Stomach (tissue), 9 donors: ENCODE results near the gene ATP5PD. TPM values are rescaled to one million over a fixed set of nuclear protein-coding genes. Genes with fewer than 3 reads are reported as not detected.

Experiments used
- DNase-seq, 2 donors: peaks; one replicate each; pipeline versions ENCODE4 v3.0.0 to v3.0.0-alpha.2; 2013 to 2019
- H3K27ac ChIP-seq, 5 donors: fragments of 200-600 bp in 4 of 5; sonication (generic) in 4 of 5; one replicate each; pipeline ENCODE4 v1.5.1; 2013 to 2019; ENCODE audit warnings: mild to moderate bottlenecking in 1 of 5, moderate library complexity in 1 of 5
- H3K27me3 ChIP-seq, 3 donors: fragments of 200-600 bp; sonication (generic); one replicate each; pipeline ENCODE4 v1.5.1; 2017 to 2019; ENCODE audit warnings: mixed run types in 1 of 3
- H3K36me3 ChIP-seq, 4 donors: fragments of 200-600 bp; sonication (generic); 1 replicate in 3 of 4; 2 replicates in 1 of 4; pipeline ENCODE4 v1.5.1; 2016 to 2019
- H3K4me1 ChIP-seq, 4 donors: fragments of 200-600 bp; sonication (generic); one replicate each; pipeline ENCODE4 v1.5.1; 2016 to 2019
- H3K4me3 ChIP-seq, 4 donors: fragments of 200-600 bp; sonication (generic) in 3 of 4; one replicate each; pipeline ENCODE4 v1.5.1; 2016 to 2019; ENCODE audit warnings: mild to moderate bottlenecking in 1 of 4
- H3K9me3 ChIP-seq, 4 donors: fragments of 200-600 bp; sonication (generic); one replicate each; pipeline ENCODE4 v1.5.1; 2016 to 2019
- CTCF ChIP-seq, 7 experiments: fragments of 450-650 bp in 4 of 7; fragments of 200-600 bp in 3 of 7; sonication (generic) in 3 of 7; IDR thresholded peaks; one replicate each; pipeline ENCODE4 v1.5.1; 2016 to 2019; ENCODE audit warnings: antibody characterized with exemption in 7 of 7, control low read depth in 2 of 7, mild to moderate bottlenecking in 1 of 7
- EP300 ChIP-seq: sonication (generic); formaldehyde crosslinking; IDR thresholded peaks from one replicate; pipeline ENCODE4 v1.6.1; 2017; ENCODE audit warnings: antibody characterized with exemption
- POLR2A ChIP-seq, 4 donors: fragments of 450-650 bp; IDR thresholded peaks; one replicate each; pipeline ENCODE4 v1.6.1; 2016; ENCODE audit warnings: antibody characterized with exemption in 4 of 4, control low read depth in 2 of 4, mild to moderate bottlenecking in 1 of 4, moderate library complexity in 1 of 4
- POLR2AphosphoS5 ChIP-seq, 3 donors: sonication (generic); formaldehyde crosslinking; IDR thresholded peaks; one replicate each; pipeline ENCODE4 v1.6.1; 2016; ENCODE audit warnings: antibody characterized with exemption in 3 of 3
- WGBS, 5 donors: extraction: QIAGEN DNeasy Blood & Tissue Kit in 3 of 5; methylation state at CpG; one replicate each; pipeline versions ENCODE4 v1.1.5 to v1.1.7; 2013 to 2018; 5-methylcytosine and 5-hydroxymethylcytosine counted together
- intact Hi-C: fragments of 100-400 bp; cut with DNase I; formaldehyde crosslinking; loops from one replicate; pipeline ENCODE4 v1.15.1; 2023; ENCODE audit warnings: low total_unique reads
- polyA plus RNA-seq, 3 donors: library from polyadenylated mRNA; stranded (reverse); fragments of 200-250 nt; gene quantifications; one replicate each; pipeline ENCODE4 v1.2.3, GENCODE V29; 2013
- total RNA-seq, 5 donors: library from RNA; depleted of rRNA; stranded (reverse); fragments of >200 nt; gene quantifications; one replicate each; pipeline versions ENCODE4 v1.1.0 to v1.2.3, GENCODE V29; 2014 to 2016
- donor health status: healthy with polysubstance abuse.
- donor health status: Bipolar disorder and iron deficiency.
- donor health status: healthy.

The ATP5PD gene
- total and polyA plus RNA-seq, 8 donors, result 77.0 to 681 (median 286) TPM

- no peak overlapping the region for H3K4me3 ChIP-seq
- intact Hi-C loops, result no loop called here
- peaks cover 38 to 89% (median 75%) of the 10 kb centered on the region in 4 donors for H3K4me1 ChIP-seq
- TF ChIP-seq CTCF (IDR thresholded peaks at IDR 0.05), result no peak
- no peak for TF ChIP-seq EP300
- no peak for TF ChIP-seq POLR2AphosphoS5 (IDR thresholded peaks at IDR 0.05)
- TF ChIP-seq POLR2A (IDR thresholded peaks at IDR 0.05), result no peak
- DNase-seq, result peak; percentile 33 to 59
- H3K27ac ChIP-seq, result peak overlapping the region; percentile 60 to 92 (median 86)
- no peaks in the 10 kb centered on the region for H3K27me3 ChIP-seq
- H3K36me3 ChIP-seq, result peaks cover 7 to 12% (median 10%) of the 10 kb centered on the region in 4 donors
- H3K9me3 ChIP-seq, result no peaks in the 10 kb centered on the region
- WGBS, 5 donors, result 63 to 77% (median 64%) methylated on average over 15 to 18 of the region's 18 CpGs
Observed at GRCh38 chr17:75093548-75094158, 46.9 kb upstream of the ATP5PD start.

- DNase-seq, result peak; percentile 61 to 91
- H3K27me3 ChIP-seq, result no peaks in the 10 kb centered on the region
- no peaks in the 10 kb centered on the region for H3K9me3 ChIP-seq
- no peaks in the 10 kb centered on the region for H3K36me3 ChIP-seq
- peaks cover 50 to 100% (median 90%) of the 10 kb centered on the region in 4 donors for H3K4me1 ChIP-seq
- intact Hi-C loops, result no loop called here
- TF ChIP-seq CTCF (IDR thresholded peaks at IDR 0.05) (no peak), POLR2A (IDR thresholded peaks at IDR 0.05) (no peak), POLR2AphosphoS5 (IDR thresholded peaks at IDR 0.05) (peak in 1 of 3 donors; percentile 24), EP300 (no peak)
- peak overlapping the region; percentile 69 to 92 (median 86) for H3K27ac ChIP-seq
- WGBS, 5 donors, result 32 to 66% (median 44%) methylated on average over 9 to 10 of the region's 10 CpGs
- H3K4me3 ChIP-seq, result no peak overlapping the region
Observed at GRCh38 chr17:75091855-75092327, 45.1 kb upstream of the ATP5PD start.

GRCh38 chr17:75090871-75091854 lies 44.4 kb upstream of the ATP5PD start:
- Histone ChIP-seq H3K27ac (peak overlapping the region; percentile 69 to 92 (median 86)), H3K4me1 (peaks cover 48 to 100% (median 87%) of the 10 kb centered on the region in 4 donors), H3K36me3 (no peaks in the 10 kb centered on the region), H3K9me3 (no peaks in the 10 kb centered on the region), H3K4me3 (peak overlapping the region in 1 of 4 donors; percentile 2), H3K27me3 (no peaks in the 10 kb centered on the region)
- peak; percentile 57 to 68 for DNase-seq
- intact Hi-C loops, result no loop called here
- TF ChIP-seq POLR2AphosphoS5 (IDR thresholded peaks at IDR 0.05), result peak in 1 of 3 donors; percentile 38
- TF ChIP-seq POLR2A (IDR thresholded peaks at IDR 0.05), result no peak
- TF ChIP-seq CTCF (IDR thresholded peaks at IDR 0.05), result no peak
- no peak for TF ChIP-seq EP300
- 25 to 51% (median 30%) methylated on average over 18 to 19 of the region's 19 CpGs for WGBS, 5 donors
